ENCODE results near the gene ZMPSTE24. TPM values are rescaled to one million over a fixed set of nuclear protein-coding genes. Genes with fewer than 3 reads are reported as not detected.

ZMPSTE24 gene
- total RNA-seq, 2 donors from 2014 or later: 48.3 to 87.9 TPM

- no peak for TF ChIP-seq CTCF (IDR thresholded peaks at IDR 0.05)
- Histone ChIP-seq H3K9me3 (no peaks in the 10 kb centered on the region), H3K4me1 (ENCODE audit: control insufficient read depth in 1 of 2, low read depth in 2 of 2) (peaks cover 3 to 29% of the 10 kb centered on the region in 2 donors), H3K27ac (no peak overlapping the region), H3K4me3 (no peak overlapping the region), H3K36me3 (no peaks in the 10 kb centered on the region), H3K27me3 (replicated peaks; ENCODE audit: insufficient read depth) (no peaks in the 10 kb centered on the region)
- DNase-seq (ENCODE audit: low spot score) (no peak), ATAC-seq (ENCODE audit: insufficient number of reproducible peaks, low FRiP score, low read depth) (no peak)
Observed at GRCh38 chr1:40306296-40306695, 48.3 kb downstream of the ZMPSTE24 start.

DNA sequence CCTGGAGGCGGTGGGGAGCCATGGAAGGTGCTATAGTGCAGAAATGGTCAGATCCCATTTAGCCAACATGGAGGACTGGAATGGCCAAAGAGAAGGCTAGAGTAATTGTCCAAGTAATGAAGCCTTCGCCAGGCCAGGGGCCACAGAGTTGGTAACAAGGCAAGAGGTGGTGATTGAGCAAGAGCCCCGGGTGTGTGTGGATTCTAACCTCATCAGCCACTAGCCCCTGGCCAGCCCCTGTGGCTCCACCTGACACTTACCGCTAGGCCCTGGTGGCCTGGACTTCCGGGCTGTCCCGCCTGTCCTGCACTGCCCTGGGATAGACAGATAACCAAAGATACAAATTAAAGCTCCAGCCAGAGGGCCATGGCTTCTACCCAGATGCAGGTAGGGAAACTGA is 49.1 kb downstream of the ZMPSTE24 start:
- H3K27ac ChIP-seq: no peak overlapping the region
- H3K36me3 ChIP-seq: no peaks in the 10 kb centered on the region
- ATAC-seq (ENCODE audit: insufficient number of reproducible peaks, low FRiP score, low read depth): no peak
- DNase-seq (ENCODE audit: low spot score): no peak
- peaks cover 3 to 29% of the 10 kb centered on the region in 2 donors for H3K4me1 ChIP-seq (ENCODE audit: control insufficient read depth in 1 of 2, low read depth in 2 of 2)
- no peaks in the 10 kb centered on the region for H3K27me3 ChIP-seq (replicated peaks; ENCODE audit: insufficient read depth)
- no peaks in the 10 kb centered on the region for H3K9me3 ChIP-seq
- TF ChIP-seq CTCF (IDR thresholded peaks at IDR 0.05): no peak
- no peak overlapping the region for H3K4me3 ChIP-seq

GRCh38 chr1:40308036-40308727 is 50.1 kb downstream of the ZMPSTE24 start:
- Histone ChIP-seq H3K9me3 (no peaks in the 10 kb centered on the region), H3K4me1 (ENCODE audit: control insufficient read depth in 1 of 2, low read depth in 2 of 2) (peaks cover 3 to 29% of the 10 kb centered on the region in 2 donors), H3K4me3 (no peak overlapping the region), H3K36me3 (no peaks in the 10 kb centered on the region), H3K27me3 (replicated peaks; ENCODE audit: insufficient read depth) (no peaks in the 10 kb centered on the region), H3K27ac (peak overlapping the region; percentile 6 to 31)
- DNase-seq (ENCODE audit: low spot score) (no peak), ATAC-seq (ENCODE audit: insufficient number of reproducible peaks, low FRiP score, low read depth) (peak; percentile 64)
- no peak for TF ChIP-seq CTCF (IDR thresholded peaks at IDR 0.05)

DNA sequence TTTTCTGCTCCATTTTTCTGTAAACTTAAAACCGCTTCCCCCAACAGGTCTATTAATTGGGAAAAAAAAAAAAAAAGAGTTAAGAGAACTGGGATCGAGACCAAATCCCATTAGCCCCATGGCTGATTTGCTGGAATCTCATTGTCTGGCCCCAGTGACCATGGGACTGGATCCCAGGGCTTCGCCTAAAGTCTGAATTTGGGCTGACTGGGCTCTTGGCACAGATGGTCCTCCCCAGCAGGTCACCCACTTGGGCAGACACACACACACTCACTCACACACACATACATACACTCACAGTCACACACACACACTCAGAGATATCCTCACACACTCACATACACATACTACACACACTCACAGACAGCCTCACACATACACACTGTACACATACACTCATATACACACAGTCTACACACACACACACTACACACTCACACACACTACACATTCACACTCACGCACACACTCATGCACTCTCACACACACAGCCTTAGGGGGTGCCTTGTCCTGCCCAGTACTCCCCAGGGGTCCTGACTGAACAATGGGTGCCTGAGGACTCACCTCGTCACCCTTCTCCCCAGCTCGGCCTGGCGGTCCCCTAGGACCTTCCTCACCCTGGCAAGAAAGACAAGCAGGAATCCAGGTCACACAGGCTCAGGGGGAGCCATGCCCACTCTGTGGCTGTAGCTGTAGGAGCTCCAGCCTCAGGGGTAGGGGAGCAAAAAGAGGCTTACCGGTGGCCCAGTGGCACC is 51.5 kb downstream of the ZMPSTE24 start:
- no peaks in the 10 kb centered on the region for H3K27me3 ChIP-seq (replicated peaks; ENCODE audit: insufficient read depth)
- H3K36me3 ChIP-seq: no peaks in the 10 kb centered on the region
- H3K4me3 ChIP-seq: no peak overlapping the region
- no peak for DNase-seq (ENCODE audit: low spot score)
- no peaks in the 10 kb centered on the region for H3K9me3 ChIP-seq
- no peak for ATAC-seq (ENCODE audit: insufficient number of reproducible peaks, low FRiP score, low read depth)
- H3K4me1 ChIP-seq (ENCODE audit: control insufficient read depth in 1 of 2, low read depth in 2 of 2): peaks cover 3 to 40% of the 10 kb centered on the region in 2 donors
- TF ChIP-seq CTCF (IDR thresholded peaks at IDR 0.05): no peak
- H3K27ac ChIP-seq: no peak overlapping the region

DNA sequence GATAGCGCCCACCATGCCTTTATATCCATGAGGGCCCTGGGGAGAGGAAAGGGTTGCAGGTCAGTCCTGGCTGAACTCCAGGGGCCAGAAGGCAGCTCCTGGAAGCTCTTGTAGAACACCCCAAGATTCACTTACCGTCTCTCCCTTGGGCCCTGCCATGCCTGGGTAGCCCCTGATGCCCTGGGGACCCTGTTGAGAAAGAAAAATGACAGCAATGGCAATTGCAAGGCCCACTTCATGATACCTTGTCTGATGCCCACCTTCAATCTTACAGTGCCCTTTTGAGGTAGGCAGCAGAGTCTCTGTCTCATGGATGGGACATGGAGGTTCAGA is 52.1 kb downstream of the ZMPSTE24 start:
- H3K27me3 ChIP-seq (replicated peaks; ENCODE audit: insufficient read depth): no peaks in the 10 kb centered on the region
- H3K36me3 ChIP-seq: no peaks in the 10 kb centered on the region
- H3K4me3 ChIP-seq: no peak overlapping the region
- no peak for ATAC-seq (ENCODE audit: insufficient number of reproducible peaks, low FRiP score, low read depth)
- no peaks in the 10 kb centered on the region for H3K9me3 ChIP-seq
- no peak overlapping the region for H3K27ac ChIP-seq
- TF ChIP-seq CTCF (IDR thresholded peaks at IDR 0.05): no peak
- H3K4me1 ChIP-seq (ENCODE audit: control insufficient read depth in 1 of 2, low read depth in 2 of 2): peaks cover 3 to 46% of the 10 kb centered on the region in 2 donors
- DNase-seq (ENCODE audit: low spot score): no peak

Data from thoracic aorta (tissue), 2 donors.